Heart left ventricle (tissue), 13 donors: ENCODE results near the gene RSKR.

ENCODE experiments used
- POLR2A ChIP-seq, 2 donors: fragments of 450-650 bp; IDR thresholded peaks; one replicate each; pipeline ENCODE4 v1.6.1; 2017; ENCODE audit warnings: antibody characterized with exemption in 2 of 2, mild to moderate bottlenecking in 2 of 2, moderate library complexity in 2 of 2
- TF ChIP-seq, protein P1 (sequence below), 12 donors: fragments of 200-600 bp; sonication (generic) in 4 of 12; IDR thresholded peaks; one replicate each; pipeline versions ENCODE4 v1.5.0 to v1.8.0; 2018 to 2022; ENCODE audit warnings: antibody characterized with exemption in 12 of 12, mild to moderate bottlenecking in 5 of 12
- donor health status: ischemic (EF 13 %, LVEDD 7.1; RV severe dilation, severe dysfunction).
- donor health status: DM: no; HTN: yes; CAD: no.
- donor health status: DM: no; HTN: no; CAD: no.
- donor health status: ischemic (EF 25% LVEDD 6.9; RV normal size, moderate dysfunction).
- donor health status: ischemic (EF 25% LVEDD 5.7; RV mildly dilated, moderate dysfunction).
- donor health status: ischemic (EF 35%, LVEDD 5.7; RV mildly dilated, moderate dysfunction).
- donor health status: nonischemic (EF 11% LVEDD 7.7; RV severe dilation, severe dysfunction).
- donor health status: DM: yes; HTN: yes; CAD: no.
- donor health status: PGD.
- donor health status: ischemic (EF 29% LVEDD 5.4; RV normal size, mild dysfunction).
- donor health status: nonischemic (EF 23%, LVEDD 6.1; RV moderate dilation, normal function).

GRCh38 chr17:28613931-28614381 lies at the start of gene RSKR:
- TF ChIP-seq, protein P1, sequence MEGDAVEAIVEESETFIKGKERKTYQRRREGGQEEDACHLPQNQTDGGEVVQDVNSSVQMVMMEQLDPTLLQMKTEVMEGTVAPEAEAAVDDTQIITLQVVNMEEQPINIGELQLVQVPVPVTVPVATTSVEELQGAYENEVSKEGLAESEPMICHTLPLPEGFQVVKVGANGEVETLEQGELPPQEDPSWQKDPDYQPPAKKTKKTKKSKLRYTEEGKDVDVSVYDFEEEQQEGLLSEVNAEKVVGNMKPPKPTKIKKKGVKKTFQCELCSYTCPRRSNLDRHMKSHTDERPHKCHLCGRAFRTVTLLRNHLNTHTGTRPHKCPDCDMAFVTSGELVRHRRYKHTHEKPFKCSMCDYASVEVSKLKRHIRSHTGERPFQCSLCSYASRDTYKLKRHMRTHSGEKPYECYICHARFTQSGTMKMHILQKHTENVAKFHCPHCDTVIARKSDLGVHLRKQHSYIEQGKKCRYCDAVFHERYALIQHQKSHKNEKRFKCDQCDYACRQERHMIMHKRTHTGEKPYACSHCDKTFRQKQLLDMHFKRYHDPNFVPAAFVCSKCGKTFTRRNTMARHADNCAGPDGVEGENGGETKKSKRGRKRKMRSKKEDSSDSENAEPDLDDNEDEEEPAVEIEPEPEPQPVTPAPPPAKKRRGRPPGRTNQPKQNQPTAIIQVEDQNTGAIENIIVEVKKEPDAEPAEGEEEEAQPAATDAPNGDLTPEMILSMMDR (IDR thresholded peaks at IDR 0.05), result no peak
- no peak for TF ChIP-seq POLR2A (IDR thresholded peaks at IDR 0.05)
